Superior temporal gyrus (tissue), 1 donor: Measurements from ENCODE around the gene IGSF5.
"Not testable (repeated sequence)": the region's sequence is repeated elsewhere in the genome, so short reads cannot be mapped to it uniquely, and the experiment has no call there.

Source experiments
- DNase-seq: peaks from one replicate; pipeline ENCODE4 v3.0.0-alpha.2; 2016; ENCODE audit errors: extremely low spot score

The IGSF5 gene

GRCh38 chr21:39744883-39745282 is at the start of gene IGSF5:
Gene IGSF5 (plus strand): TSS chr21:39745183. CDS start chr21:39745510, 327 bp downstream.
- DNase-seq = not testable (repeated sequence)

GRCh38 chr21:39696196-39696595 is 48.8 kb upstream of the IGSF5 start:
- no peak for DNase-seq

- DNase-seq = no peak
Measured at GRCh38 chr21:39696618-39697017, 48.4 kb upstream of the IGSF5 start.

GRCh38 chr21:39700318-39700717 is 44.7 kb upstream of the IGSF5 start:
- DNase-seq = no peak

DNA sequence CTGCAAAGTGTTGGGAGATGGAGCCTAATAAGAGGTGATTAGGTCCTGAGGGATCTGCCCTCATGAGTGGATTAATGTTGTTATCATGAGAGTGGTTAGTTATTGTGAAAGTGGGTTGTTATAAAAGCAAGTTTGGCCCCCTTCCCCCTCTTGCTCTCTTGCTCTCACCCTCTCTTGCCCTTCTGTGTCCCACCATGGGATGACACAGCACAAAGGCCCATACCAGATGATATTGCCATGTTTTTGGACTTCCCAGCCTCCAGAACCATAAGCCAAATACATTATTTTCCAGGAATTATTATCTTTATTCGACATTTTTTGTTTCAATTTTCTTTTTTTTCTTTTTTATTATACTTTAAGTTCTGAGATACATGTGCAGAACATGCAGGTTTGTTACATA is 41.4 kb upstream of the IGSF5 start:
- no peak for DNase-seq

GRCh38 chr21:39705849-39706248 is 39.1 kb upstream of the IGSF5 start:
- DNase-seq = no peak

DNA sequence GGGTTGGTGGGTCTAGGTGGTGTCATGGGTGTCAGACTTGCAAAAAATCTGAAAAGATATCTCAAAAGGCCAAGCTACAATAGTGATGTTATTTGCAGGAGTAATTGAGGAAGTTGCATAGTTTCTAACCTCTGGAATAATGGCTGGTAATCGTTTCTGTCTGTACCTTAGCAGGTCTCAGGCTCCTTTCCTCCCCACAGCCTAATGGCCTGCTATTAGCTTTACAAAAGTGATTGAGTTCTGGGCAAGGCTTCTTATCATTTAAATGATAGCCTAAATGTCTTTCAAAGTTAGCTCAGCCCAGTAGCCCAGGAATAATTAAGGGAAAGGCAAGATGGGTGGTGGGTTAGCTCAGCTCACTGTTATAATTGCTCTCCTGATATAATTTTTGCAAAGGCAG is 37.7 kb upstream of the IGSF5 start:
- DNase-seq = no peak

DNA sequence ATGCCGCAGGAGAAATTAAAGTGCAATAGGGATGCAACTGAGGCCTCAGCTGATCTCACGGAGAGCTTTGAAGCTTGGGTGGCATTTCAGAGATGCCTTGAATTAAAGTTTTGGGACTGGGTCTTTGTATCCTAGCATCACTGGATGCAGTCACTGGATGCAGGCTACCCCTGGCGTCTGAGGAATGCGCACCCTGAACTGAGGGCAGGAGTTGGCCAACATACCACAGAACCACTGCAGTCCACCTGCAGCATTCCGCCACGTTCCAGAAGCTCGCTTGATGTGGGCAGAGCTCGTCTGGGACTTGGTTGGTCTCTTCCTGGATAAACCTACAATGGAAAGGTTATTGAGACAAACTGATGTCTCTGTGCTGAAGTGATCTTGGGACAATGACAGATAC is 34.1 kb upstream of the IGSF5 start:
- DNase-seq = no peak

DNA sequence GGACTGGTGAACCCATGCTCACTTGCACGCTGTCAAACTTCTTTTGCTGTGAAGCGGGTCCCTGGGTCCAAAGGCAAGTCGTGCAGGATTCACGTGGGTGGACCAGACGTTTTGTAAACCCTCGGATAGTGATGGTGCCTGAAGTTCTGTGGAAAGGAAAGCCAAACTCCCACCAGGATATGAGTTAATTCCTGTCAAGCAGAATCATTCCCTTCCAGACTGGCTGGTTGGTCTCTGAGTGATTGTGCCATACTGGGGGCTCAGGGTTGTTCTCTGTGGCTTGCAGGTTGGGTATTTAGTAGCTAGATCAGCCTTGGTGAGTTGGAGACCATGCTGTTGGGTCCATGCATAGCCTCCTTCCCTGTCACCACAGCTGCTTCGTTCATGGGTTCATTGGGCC is 32.7 kb upstream of the IGSF5 start:
- no peak for DNase-seq

GRCh38 chr21:39712976-39713375 is 32.0 kb upstream of the IGSF5 start:
- DNase-seq = no peak

- DNase-seq = no peak
Measured at GRCh38 chr21:39713905-39714304, 31.1 kb upstream of the IGSF5 start.

GRCh38 chr21:39714331-39714730 is 30.7 kb upstream of the IGSF5 start:
- DNase-seq = peak; percentile 14

DNA sequence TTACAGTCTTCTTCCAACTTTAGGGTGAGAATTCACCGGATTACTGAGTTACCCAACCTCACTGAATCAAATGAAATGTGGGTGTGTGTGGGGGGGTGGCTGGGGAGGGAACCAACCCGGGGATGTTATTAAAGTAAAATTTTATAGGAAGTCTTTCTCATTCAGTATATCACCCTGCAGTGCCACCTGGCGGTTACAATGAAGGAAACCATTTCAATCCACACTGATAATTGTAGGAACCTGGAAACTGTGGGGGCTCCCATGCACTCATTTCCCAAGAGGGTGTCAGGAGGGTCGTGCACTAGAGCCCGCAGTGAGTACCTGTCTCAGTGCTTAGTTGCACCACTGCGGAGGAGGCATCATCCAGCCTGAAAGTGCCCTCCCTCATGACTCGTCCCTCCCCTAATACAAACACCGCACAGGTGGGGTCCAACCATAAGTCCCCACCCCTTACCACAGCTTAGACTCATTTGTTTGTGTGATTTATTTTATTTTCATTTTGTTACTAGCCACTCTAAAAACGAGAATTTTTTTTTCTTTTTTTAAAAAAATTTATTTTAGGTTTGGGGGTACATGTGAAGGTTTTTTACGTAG is 29.1 kb upstream of the IGSF5 start:
- DNase-seq = peak; percentile 80

- no peak for DNase-seq
Measured at GRCh38 chr21:39720126-39720778, 24.7 kb upstream of the IGSF5 start.

- no peak for DNase-seq
Measured at GRCh38 chr21:39721885-39722284, 23.1 kb upstream of the IGSF5 start.

GRCh38 chr21:39724944-39725343 is 20.0 kb upstream of the IGSF5 start:
- DNase-seq = no peak

DNA sequence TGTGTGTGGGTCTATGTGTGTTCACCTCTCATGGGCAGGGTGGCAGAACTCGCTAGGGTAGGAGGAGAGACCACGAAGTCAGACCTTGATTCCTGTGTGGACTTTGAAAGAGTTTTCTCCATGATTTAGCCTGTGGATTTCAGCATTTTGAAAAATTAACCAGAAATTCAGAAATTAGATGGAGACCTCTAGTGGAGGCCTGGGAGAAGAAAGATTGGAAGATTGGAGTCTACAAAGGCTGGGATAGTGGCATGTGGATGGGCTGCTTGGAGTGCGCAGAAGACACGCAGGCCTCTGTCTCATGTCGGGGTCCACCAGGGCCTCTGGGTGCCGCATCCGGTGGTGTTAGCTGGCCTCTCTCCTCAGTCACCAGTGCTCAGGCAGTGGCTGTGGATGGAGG is 18.9 kb upstream of the IGSF5 start:
- DNase-seq = no peak

DNA sequence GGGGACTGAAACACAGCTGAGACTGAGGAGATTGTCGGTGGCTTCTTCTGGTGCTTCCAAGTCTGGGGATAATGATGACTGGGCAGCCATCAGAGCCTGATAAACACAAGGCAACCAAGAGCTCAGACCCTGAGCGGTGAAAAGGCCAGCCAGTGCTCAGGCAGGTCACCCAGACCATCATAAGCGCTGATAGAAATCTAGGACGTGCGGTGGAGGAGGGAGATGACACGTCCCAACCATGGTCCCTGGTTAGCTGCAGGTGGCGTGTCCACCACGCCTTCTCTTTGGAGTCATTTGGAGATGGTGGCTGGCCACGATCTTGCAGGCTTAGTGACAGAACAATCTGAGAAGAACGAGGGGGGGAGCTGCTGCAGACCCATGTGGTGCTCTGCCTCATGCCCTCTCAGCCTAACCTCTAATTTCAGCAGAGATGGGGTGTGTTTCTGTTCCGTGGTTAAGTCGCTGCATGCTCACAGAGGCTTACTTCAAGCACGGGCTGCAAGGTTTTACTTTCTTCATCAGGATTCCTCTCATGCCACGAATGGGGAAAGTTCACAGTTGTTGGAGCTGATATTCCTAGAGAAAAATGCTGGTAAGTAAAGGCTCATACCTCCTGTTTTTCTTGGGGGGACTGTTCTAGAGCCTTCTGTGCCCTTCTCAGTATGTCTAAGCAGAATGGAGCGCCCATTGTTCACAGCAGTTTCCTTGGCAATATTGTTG is 17.4 kb upstream of the IGSF5 start:
- no peak for DNase-seq

GRCh38 chr21:39728341-39728740 is 16.6 kb upstream of the IGSF5 start:
- no peak for DNase-seq

DNA sequence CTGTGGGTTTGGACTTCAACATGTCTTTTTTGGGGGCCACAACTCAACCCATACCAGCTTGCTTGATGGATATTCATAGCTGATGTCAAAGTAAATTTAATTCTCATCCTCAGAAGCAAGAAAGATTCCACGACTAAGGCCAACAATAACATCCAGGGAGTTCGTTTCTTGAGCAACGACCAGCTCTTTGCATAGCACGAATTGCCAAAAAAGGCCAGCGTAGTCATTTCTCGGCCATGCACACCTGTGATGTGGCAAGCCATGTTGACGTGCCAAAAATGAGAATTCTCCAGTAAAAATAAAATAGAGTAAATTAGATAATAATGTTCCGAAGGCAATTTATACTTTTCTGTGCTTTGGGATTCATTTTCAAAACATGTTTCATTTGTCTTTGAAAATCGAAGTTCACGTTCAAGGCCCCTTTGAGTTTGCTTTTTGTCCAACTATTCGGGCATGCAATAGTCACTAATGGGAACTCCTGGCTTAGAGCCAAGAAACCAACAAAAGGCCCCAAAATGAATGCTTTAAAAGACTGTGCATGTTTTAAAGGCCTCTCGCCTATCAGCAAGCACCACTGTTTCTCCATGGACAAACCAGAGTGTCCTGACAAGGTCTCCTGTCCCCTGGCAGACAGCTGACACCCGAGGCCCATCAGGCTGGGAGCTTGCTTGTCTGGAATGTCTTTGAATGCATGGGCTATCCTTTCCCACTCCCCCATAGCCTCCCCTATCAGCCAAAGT is 14.4 kb upstream of the IGSF5 start:
- no peak for DNase-seq

GRCh38 chr21:39736716-39737115 is 8.3 kb upstream of the IGSF5 start:
- DNase-seq = no peak

- DNase-seq = no peak
Measured at GRCh38 chr21:39737376-39738000, 7.5 kb upstream of the IGSF5 start.
